Prostate gland (tissue), 2 donors: Measurements from ENCODE around the gene TARP.

ENCODE experiments used
- CTCF ChIP-seq, 4 experiments: fragments of 200-600 bp in 2 of 4; fragments of 450-650 bp in 2 of 4; sonication (generic) in 2 of 4; IDR thresholded peaks; 1 replicate in 3 of 4; 2 replicates in 1 of 4; pipeline ENCODE4 v1.5.1; 2016 to 2019; ENCODE audit warnings: antibody characterized with exemption in 4 of 4, mild to moderate bottlenecking in 2 of 4, moderate library complexity in 2 of 4
- POLR2A ChIP-seq: fragments of 450-650 bp; IDR thresholded peaks from one replicate; pipeline ENCODE4 v1.6.1; 2016; ENCODE audit warnings: antibody characterized with exemption, mild to moderate bottlenecking

- no peak for TF ChIP-seq CTCF (IDR thresholded peaks at IDR 0.05)
- no peak for TF ChIP-seq POLR2A
Measured at GRCh38 chr7:38215115-38215514, 58.3 kb downstream of the TARP start.
